ENCODE measurements around the gene PSMG4. TPM values are rescaled to one million over a fixed set of nuclear protein-coding genes. Genes with fewer than 3 reads are reported as not detected.
A peak's percentile ranks its signal among the peaks of the same experiment; 100 is the strongest.

PSMG4 gene
- total and polyA plus RNA-seq, 2 donors (not counting 3 experiments of a cell fraction or from before 2014, with no cell fraction given), result 31.4 to 46.0 TPM

- intact Hi-C loops (cut with micrococcal nuclease), result no loop called here
- no peak overlapping the region for H3K9ac ChIP-seq (replicated peaks; ENCODE audit: extremely low read depth, insufficient read depth, low read length)
- H3K27me3 ChIP-seq (ENCODE audit: control insufficient read depth in 2 of 2, insufficient read depth in 2 of 2, low read length in 2 of 2), result peaks cover 4 to 9% of the 10 kb centered on the region in 2 experiments
- no peaks in the 10 kb centered on the region for H3K9me1 ChIP-seq (replicated peaks; ENCODE audit: control insufficient read depth, extremely low read depth, insufficient read depth, low read length)
- DNase-seq (ENCODE audit: low read depth, low spot score) (no peak), FAIRE-seq (no peak)
- no peak overlapping the region for H2AFZ ChIP-seq (ENCODE audit: low read depth, low read length)
- POLR2A ChIA-PET, result no interaction called here
- dilution Hi-C loops (cut with MboI; ENCODE audit: extremely low pct_ligation_motif_present, low sequenced_read_pairs), result no loop called here
- no peaks in the 10 kb centered on the region for H3K4me1 ChIP-seq (ENCODE audit: control insufficient read depth, extremely low read depth, insufficient read depth, low read length)
- H3K4me3 ChIP-seq (replicated peaks in 1 of 3; ENCODE audit: insufficient read depth in 1 of 3, low read depth in 1 of 3, low read length in 3 of 3), result no peak overlapping the region
- no TSS peak for BruUV-seq (replicated peaks)
- H3K36me3 ChIP-seq (ENCODE audit: control insufficient read depth in 2 of 2, extremely low read depth in 1 of 2, insufficient read depth in 2 of 2, low read length in 2 of 2), result no peaks in the 10 kb centered on the region
- TF ChIP-seq GATA2 (IDR thresholded peaks at IDR 0.05; ENCODE audit: insufficient read depth, insufficient read length, low read depth, low read length), result no peak
- no peak for TF ChIP-seq JUN (IDR thresholded peaks at IDR 0.05; ENCODE audit: borderline replicate concordance, insufficient read depth, insufficient read length, low read depth)
- no peak overlapping the region for H3K27ac ChIP-seq (ENCODE audit: insufficient read depth, low read depth, low read length)
- H3K79me2 ChIP-seq (ENCODE audit: control insufficient read depth, insufficient read depth, low read length), result no peaks in the 10 kb centered on the region
- CTCF ChIA-PET, result interaction anchor here (1.5 kb wide), 1 partner anchor 114 kb away, joined by 3 read pairs; no protein-coding TSS in a partner anchor
- no peak overlapping the region for H3K4me2 ChIP-seq (ENCODE audit: insufficient read depth, low read length)
- no peaks in the 10 kb centered on the region for H3K9me3 ChIP-seq (replicated peaks; ENCODE audit: control insufficient read depth, insufficient read depth, low read length)
- H4K20me1 ChIP-seq (replicated peaks; ENCODE audit: control insufficient read depth, extremely low read depth, insufficient read depth, low read length), result no peaks in the 10 kb centered on the region
Measured at GRCh38 chr6:3253597-3253961, 5.2 kb upstream of the PSMG4 start.

- FAIRE-seq (no peak), DNase-seq (ENCODE audit: low read depth, low spot score) (no peak)
- H3K9ac ChIP-seq (replicated peaks; ENCODE audit: extremely low read depth, insufficient read depth, low read length), result no peak overlapping the region
- H2AFZ ChIP-seq (ENCODE audit: low read depth, low read length), result no peak overlapping the region
- H3K27me3 ChIP-seq (ENCODE audit: control insufficient read depth in 2 of 2, insufficient read depth in 2 of 2, low read length in 2 of 2), result peaks cover 4 to 5% of the 10 kb centered on the region in 2 experiments
- H3K36me3 ChIP-seq (ENCODE audit: control insufficient read depth in 2 of 2, extremely low read depth in 1 of 2, insufficient read depth in 2 of 2, low read length in 2 of 2), result no peaks in the 10 kb centered on the region
- H3K4me1 ChIP-seq (ENCODE audit: control insufficient read depth, extremely low read depth, insufficient read depth, low read length), result peaks cover 7% of the 10 kb centered on the region
- H3K79me2 ChIP-seq (ENCODE audit: control insufficient read depth, insufficient read depth, low read length), result peaks cover 42% of the 10 kb centered on the region
- H4K20me1 ChIP-seq (replicated peaks; ENCODE audit: control insufficient read depth, extremely low read depth, insufficient read depth, low read length), result no peaks in the 10 kb centered on the region
- ChIA-PET POLR2A (interaction anchor here (0.6 to 0.7 kb wide), 3 partner anchors 101 to 200 kb away, joined by 3 to 4 read pairs (median 3); partner anchors contain the start of gene TUBB2A), CTCF (interaction anchor here (0.6 to 2.5 kb wide), 3 partner anchors 101 to 474 kb away, joined by 3 to 10 read pairs (median 4); partner anchors contain the start of gene TUBB2A)
- peak overlapping the region; percentile 48 for H3K4me2 ChIP-seq (ENCODE audit: insufficient read depth, low read length)
- no peaks in the 10 kb centered on the region for H3K9me3 ChIP-seq (replicated peaks; ENCODE audit: control insufficient read depth, insufficient read depth, low read length)
- TF ChIP-seq GATA2 (IDR thresholded peaks at IDR 0.05; ENCODE audit: insufficient read depth, insufficient read length, low read depth, low read length), result no peak
- no peak for TF ChIP-seq EZH2 (IDR thresholded peaks at IDR 0.05; ENCODE audit: borderline replicate concordance, low read depth, low read length, severe bottlenecking)
- no peak for TF ChIP-seq CTCF (IDR thresholded peaks at IDR 0.05; ENCODE audit: extremely low read depth in 1 of 2, insufficient read depth in 1 of 2, low read depth in 1 of 2, low read length in 2 of 2)
- TF ChIP-seq POLR2AphosphoS5 (IDR thresholded peaks at IDR 0.05; ENCODE audit: insufficient read depth, low read depth, low read length), result no peak
- no peak for TF ChIP-seq FOS (IDR thresholded peaks at IDR 0.05; ENCODE audit: borderline replicate concordance, insufficient read depth, low read length)
- no peak for TF ChIP-seq POLR2A (IDR thresholded peaks at IDR 0.05; ENCODE audit: low read depth, low read length)
- TF ChIP-seq MAX (IDR thresholded peaks at IDR 0.05; ENCODE audit: insufficient read depth, insufficient read length), result no peak
- no peak for TF ChIP-seq MYC (IDR thresholded peaks at IDR 0.05; ENCODE audit: low read depth, low read length)
- TF ChIP-seq JUN (IDR thresholded peaks at IDR 0.05; ENCODE audit: borderline replicate concordance, insufficient read depth, insufficient read length, low read depth), result no peak
- H3K27ac ChIP-seq (ENCODE audit: insufficient read depth, low read depth, low read length), result no peak overlapping the region
- intact Hi-C loops (cut with micrococcal nuclease) (loop anchor here (1.0 to 2.0 kb wide), 5 partner anchors 67 to 259 kb away; partner anchors contain the start of genes NQO2, RIPK1 and TUBB2A), dilution Hi-C loops (cut with MboI; ENCODE audit: extremely low pct_ligation_motif_present, low sequenced_read_pairs) (no loop called here)
- BruUV-seq (replicated peaks), result no TSS peak
- H3K4me3 ChIP-seq (replicated peaks in 1 of 3; ENCODE audit: insufficient read depth in 1 of 3, low read depth in 1 of 3, low read length in 3 of 3), result peak overlapping the region in 1 of 3 experiments; percentile 98
- H3K9me1 ChIP-seq (replicated peaks; ENCODE audit: control insufficient read depth, extremely low read depth, insufficient read depth, low read length), result no peaks in the 10 kb centered on the region
Measured at GRCh38 chr6:3258201-3258600, 546 bp upstream of the PSMG4 start.
